Measurements from ENCODE around the gene WDR91.

Gene WDR91

DNA sequence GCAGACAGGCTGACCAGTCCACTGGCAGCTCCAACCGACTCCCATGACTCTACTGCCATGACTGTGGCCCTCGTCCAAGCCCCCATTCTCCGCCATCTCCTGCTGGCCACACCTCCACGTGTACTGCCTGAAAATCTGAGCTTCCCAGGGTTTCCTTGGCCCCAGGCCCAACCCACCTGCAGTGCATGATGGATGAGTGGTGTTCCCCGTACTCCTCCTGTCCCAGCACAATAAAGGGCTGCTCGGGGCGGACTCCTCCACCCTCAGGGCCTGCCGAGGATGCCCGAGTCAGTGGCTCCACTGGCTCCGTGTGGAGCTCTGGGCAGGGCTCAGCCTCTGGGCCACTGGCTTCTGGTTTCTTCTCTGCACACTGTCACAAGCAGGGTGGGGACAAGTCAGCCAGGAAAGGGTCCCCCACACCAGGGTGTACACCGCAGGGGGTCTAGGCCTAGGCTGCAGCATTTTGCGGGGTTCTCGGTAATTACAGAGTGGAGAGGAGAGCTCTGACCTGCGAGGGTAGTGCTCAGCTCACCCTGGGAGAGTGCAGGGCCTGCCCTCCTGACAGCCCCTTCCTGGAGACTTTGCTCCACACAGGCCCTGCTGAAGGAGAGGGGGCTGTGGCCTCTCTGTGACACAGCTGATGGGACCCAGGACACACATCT, 15.2 kb downstream of the WDR91 start:
- DNase-seq: no peak

DNA sequence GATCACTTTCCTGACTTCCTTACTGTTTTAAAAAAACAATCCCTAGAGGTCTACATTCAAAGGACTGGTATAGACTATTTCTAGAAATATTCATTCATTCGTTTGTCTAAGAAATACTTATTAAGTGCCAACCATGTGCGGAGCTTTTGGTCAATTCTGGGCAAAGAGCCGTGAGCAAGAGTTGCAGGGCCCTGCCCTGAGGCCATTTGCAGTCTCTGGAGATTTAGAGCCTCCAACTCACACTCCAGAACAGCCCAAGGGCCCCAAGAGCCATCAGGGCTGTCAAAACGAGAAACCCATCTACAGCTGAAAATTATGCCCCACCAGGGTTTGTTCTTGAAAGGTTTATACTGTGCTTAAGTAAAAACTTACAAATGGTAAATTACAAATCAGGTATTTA, 16.2 kb downstream of the WDR91 start:
- DNase-seq: no peak

- no peak for DNase-seq
Observed at GRCh38 chr7:135194494-135195095, 16.7 kb downstream of the WDR91 start.

- DNase-seq: no peak
Observed at GRCh38 chr7:135193615-135194081, 17.7 kb downstream of the WDR91 start.

DNA sequence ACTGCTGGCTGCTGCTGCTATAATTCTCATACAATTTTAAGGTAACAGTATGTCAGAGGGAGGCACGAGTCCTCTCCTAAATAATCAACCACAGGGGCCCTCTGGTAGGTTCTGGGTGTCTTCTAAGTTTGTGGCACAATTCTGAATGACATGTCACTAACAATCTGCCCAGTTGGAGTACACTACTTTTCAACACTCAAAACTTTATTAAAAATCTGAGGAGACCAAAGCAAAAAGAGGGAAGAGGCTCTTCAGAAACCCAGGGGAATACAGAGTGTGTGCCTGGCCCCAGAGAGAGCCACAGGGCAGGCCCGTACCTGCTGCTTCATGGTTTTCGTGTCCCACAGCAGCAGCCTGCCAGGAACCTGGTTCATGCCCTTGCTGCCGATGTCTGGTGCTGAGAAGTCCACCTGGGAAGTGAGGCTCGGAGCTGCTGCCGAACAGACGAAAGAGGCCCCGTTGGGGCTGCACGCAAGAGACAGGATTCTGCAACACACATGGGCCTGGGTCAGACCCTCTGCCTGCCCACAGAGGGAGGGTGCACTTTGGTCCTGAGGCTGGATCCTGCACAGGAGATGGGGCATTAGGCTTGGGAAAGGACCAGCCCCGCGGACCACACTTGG, 18.3 kb downstream of the WDR91 start:
- DNase-seq: no peak

DNA sequence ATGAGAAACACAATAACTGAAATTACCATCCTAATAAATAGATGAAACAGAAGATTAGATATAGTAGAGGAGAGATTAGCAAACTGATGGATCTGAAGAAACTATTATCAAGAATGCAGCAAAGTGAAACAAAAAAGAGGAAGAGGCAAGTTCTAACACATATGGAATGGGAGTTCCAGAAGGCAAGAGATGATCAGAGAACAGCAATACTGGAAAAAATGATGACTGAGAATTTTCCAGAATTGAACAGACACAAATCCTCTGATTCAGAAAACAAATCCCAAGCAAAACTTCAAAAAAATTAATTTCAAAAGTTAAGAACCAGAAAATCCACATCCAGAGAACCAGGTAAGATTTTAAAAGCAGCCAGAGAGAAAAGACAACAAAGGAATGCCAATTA, 20.6 kb downstream of the WDR91 start:
- DNase-seq: no peak

DNA sequence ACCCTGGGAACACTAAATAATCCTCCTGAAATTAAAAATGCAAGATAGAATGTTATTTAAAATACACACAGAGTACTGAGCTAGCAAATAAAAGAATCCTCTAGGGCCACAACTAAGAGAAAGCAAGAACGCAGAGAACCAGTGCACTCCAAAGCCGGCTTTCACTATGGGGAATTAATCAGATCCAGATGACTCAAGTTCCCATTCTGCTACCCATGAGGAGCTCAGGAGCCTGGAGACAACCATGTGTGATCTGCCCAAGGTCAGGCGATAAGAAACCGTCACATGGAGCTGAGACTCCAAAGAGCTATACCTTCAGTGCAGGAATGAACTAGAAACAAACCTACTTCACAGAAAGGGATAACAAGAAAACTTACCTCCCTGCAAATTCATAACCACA, 21.4 kb downstream of the WDR91 start:
- DNase-seq: no peak

DNA sequence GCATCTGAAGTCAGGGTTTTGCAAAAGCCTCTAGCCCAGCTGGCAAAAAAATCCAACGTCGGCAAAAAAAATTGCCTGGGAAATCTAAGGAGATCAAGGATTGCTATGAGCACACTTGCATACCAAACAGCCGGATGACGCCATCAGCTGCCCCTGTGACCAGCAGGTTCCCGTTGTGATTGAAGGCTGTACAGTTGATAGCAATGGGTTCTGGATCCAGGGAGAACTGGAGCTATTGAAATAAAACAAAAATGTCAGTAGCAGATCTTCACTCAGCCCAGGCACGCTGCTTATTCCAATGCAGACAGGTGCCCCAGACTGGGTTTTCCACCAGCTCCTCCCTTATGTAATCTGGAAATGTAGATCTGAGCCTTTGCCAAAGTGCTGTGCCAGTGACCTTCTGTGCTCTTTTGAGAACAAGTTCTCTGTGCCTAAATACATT, 22.1 kb downstream of the WDR91 start:
- no peak for DNase-seq

- no peak for DNase-seq
Observed at GRCh38 chr7:135188298-135188984, 22.9 kb downstream of the WDR91 start.

DNA sequence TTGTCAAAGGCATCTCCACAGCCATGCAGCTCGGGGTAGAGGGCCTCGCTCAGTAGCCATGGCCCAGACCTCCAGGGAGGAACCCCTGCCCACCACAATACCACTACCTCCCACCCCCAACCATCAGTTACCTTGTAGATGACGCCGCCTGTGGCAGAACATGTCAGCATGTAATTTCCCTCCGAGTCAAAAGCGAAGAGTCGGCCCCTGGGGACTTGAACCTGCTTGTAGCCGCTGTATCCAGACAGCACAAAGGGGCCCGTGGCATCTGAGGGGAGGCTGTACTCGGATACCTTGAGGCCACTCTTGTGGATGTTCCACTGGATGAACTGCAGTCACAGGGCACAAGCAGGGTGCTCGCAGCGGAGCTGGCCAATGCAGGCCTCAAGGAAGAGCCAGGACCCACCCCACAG, 24.5 kb downstream of the WDR91 start:
- DNase-seq: no peak

DNA sequence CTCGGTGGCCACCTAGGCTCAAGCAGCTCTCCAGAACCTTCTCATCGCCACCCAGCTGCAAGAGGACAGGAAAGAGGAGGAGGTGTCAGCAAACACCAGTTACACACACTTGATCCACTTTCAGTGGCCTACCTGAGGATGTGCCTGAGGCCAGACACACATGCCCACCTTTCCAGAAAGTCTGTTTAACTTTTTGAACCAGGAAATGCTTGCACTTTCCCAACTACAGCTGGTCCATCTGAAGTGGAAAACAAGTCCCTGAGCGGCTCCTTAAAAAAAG, 25.1 kb downstream of the WDR91 start:
- DNase-seq: no peak

DNA sequence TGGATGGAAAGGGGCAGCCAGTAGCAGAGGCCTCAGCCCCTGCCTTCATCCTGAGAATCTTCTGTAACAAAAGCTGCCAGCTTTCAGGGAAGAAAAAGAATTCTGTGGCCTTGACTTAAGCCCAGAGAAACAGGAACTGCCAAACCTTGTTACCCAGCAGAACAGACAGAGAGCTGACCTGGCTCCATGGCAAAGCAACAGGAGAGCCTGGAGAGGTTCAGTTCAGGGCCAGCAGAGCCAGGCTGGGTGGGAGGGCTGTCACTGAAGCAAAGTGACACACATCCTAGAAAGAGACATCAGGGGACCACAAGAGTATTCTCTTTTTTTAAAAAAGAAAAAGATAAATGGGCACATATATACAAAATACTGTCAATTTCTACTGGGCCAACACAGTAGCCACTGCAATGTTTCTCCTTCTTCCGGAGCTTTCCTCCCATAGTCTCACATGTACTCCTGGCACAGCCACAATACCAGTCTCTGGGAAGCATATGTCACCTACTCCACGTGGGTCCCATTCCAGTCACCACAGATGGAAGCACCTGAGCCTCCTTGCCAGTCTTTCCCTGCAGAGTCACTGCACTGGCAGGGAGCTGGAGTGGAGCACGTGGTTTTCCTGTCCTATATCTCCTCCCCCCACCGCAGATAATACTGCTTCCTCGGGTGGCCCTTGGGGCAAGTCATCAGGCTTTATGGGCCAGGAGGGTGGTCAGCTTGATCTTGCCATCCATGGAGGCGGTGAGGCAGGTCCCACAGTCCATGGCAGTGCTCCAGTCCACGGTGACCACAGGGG, 25.7 kb downstream of the WDR91 start:
- DNase-seq: no peak

GRCh38 chr7:135184254-135184841, 27.0 kb downstream of the WDR91 start:
- DNase-seq: no peak

- DNase-seq: no peak
Observed at GRCh38 chr7:135183478-135183877, 27.8 kb downstream of the WDR91 start.

GRCh38 chr7:135181929-135182678, 29.2 kb downstream of the WDR91 start:
- DNase-seq: no peak

DNA sequence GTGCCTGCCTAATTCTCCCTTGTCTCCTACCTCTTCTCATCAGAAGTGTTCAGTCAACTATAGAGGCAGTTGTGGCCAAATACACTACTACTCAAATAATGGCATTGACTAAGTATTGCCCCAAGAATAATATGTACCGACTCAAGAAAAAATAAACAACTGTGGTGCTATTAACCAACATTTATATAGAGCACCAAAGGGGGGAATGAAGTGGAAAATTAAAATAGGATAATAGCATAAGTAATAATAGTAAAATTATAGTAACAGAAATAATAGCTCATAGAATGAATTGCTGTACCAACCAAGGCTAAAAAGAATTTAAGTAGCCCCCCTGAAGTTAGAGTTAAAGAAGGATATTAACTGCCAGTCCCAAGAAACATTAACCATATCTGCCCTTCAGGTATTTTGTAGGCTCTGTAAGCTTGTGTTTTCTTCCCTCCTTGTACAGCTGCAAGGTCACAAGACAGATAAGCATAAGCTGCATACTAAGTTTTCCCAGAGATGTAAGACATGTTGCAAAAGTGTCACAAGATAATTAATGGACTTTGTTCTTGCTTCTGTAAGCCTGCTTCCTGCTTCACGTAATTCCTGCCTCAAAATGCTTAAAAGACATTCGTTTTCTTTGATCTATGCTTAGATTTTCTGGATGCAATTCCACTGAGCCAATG, 29.9 kb downstream of the WDR91 start:
- DNase-seq: no peak

DNA sequence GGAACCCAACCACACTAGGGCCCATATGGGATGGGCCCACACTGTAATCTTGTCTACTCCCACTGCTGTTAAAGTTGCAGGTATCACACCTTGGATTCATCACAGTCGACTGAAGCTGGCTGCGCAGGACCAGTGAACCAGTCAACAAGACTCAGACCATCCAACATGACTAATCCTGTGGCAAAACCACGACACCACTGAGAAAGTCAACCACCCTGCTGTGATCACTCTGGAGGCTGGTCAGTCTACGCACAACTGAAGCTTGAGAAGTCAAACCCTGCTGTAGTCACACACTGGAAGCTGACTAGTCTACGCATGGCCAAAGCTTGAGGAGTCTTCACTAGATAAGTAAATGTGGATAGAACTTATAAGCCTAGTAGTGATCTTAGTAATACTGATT, 31.2 kb downstream of the WDR91 start:
- no peak for DNase-seq

- no peak for DNase-seq
Observed at GRCh38 chr7:135179321-135179925, 31.9 kb downstream of the WDR91 start.

DNA sequence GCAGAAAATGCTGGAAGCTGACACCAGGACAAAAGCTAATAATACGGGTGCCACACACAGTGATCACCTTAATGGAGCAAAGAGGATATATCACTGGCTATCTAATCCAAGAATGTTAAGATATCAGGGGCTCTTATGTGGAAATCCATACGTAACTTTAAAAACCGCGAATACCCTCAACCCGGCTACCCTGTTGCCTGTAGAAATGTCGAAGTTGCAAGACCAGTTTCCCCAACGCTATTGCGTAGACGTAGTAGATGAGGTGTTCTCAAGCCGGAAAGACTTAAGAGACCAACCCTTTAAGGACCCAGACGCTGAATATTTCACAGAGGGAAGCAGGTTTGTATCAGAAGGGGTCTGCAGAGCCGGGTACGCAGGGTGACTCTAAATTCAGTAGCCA, 33.0 kb downstream of the WDR91 start:
- DNase-seq: no peak

DNA sequence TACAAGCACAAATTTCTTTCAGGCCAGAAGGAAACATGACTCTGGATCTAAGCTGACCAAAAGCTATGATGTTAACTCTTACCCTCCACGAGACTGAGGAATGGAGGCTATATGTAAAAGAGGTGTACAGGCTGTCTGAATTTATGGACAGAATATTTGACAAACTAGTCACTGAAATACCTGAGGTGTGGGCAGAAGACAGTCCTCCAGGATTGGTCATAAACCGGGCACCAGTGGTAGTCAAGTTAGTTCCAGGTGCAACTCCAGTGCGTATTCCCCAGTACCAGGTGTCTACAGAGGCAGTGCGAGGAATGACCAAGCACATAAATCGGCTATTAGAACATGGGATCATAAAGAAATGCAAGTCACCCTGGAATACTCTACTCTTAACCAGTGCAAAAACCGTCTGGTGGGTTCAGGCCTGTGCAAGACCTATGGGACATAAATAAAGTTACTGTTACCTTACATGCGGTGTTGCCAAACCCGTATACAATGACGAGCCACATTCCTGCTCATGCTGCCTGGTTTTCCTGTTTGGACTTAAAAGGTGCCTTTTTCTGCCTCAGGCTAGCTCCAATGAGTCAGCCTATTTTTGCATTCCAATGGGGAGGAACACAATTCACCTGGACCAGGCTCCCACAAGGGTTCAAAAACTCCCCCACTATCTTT, 34.2 kb downstream of the WDR91 start:
- DNase-seq: no peak

All from CD4-positive, alpha-beta T cell treated with Interleukin-17A for 4 hours (primary cell).